H1 (cell line): ENCODE data around the gene COMMD2. TPM values are rescaled to one million over a fixed set of nuclear protein-coding genes. Genes with fewer than 3 reads are reported as not detected.

Experiments
- CTCF ChIA-PET: fragments of 300-600 bp; sonication (Branson Sonifier 250); formaldehyde crosslinking; loops from one replicate; lab custom pipeline; 2021; ENCODE audit not compliant: partially characterized antibody; lab: Charles Lee
- POLR2A ChIA-PET: fragments of 300-600 bp; sonication (Branson Sonifier 250); formaldehyde crosslinking; loops from one replicate; lab custom pipeline; 2021; ENCODE audit warnings: inconsistent platforms; ENCODE audit not compliant: partially characterized antibody; lab: Charles Lee
- DNase-seq, 2 experiments: peaks; one replicate each; pipeline versions ENCODE4 v3.0.0 to v3.0.0-alpha.2; 2010 to 2022; ENCODE audit warnings: low spot score in 2 of 2, low read depth in 1 of 2, mixed read lengths in 1 of 2
- FAIRE-seq: peaks from 2 replicates; lab custom pipeline; 2011; peaks lifted over from hg19 to GRCh38; lab: Jason Lieb, UNC
- H2AFZ ChIP-seq: 2 replicates; pipeline ENCODE4 v1.8.1; 2012; ENCODE audit warnings: low read length, inconsistent platforms
- H2AK5ac ChIP-seq: 2 replicates; pipeline ENCODE4 v1.6.1; 2013; ENCODE audit warnings: low read depth, low read length
- H2BK120ac ChIP-seq: replicated peaks from 2 replicates; pipeline ENCODE3; 2013; ENCODE audit warnings: low read depth, low read length, inconsistent platforms
- H2BK12ac ChIP-seq: 2 replicates; pipeline ENCODE4 v1.6.1; 2013; ENCODE audit warnings: low read depth, low read length
- H2BK15ac ChIP-seq: 2 replicates; pipeline ENCODE4 v1.6.1; 2013; ENCODE audit warnings: low read length
- H2BK20ac ChIP-seq: 2 replicates; pipeline ENCODE4 v1.6.1; 2013; ENCODE audit warnings: low read length
- H2BK5ac ChIP-seq: 2 replicates; pipeline ENCODE4 v1.6.1; 2013; ENCODE audit warnings: low read depth, low read length
- H3K14ac ChIP-seq: 2 replicates; pipeline ENCODE4 v1.6.1; 2013; ENCODE audit warnings: inconsistent platforms; ENCODE audit not compliant: insufficient read length
- H3K18ac ChIP-seq: 2 replicates; pipeline ENCODE4 v1.6.1; 2013; ENCODE audit warnings: low read length; ENCODE audit errors: extremely low read depth
- H3K23ac ChIP-seq: 2 replicates; pipeline ENCODE4 v1.6.1; 2013; ENCODE audit warnings: inconsistent platforms; ENCODE audit not compliant: insufficient read length
- H3K23me2 ChIP-seq: 2 replicates; pipeline ENCODE4 v1.6.1; 2013; ENCODE audit warnings: low read depth, low read length
- H3K27ac ChIP-seq: 2 replicates; pipeline ENCODE4 v1.6.1; 2011; ENCODE audit warnings: low read depth, low read length, inconsistent platforms
- H3K27me3 ChIP-seq, 4 experiments: replicated peaks in 1 of 4; 1 replicate in 1 of 4; 2 replicates in 3 of 4; pipeline versions ENCODE4 v1.6.1 to v1.8.1; 2011 to 2013; ENCODE audit warnings: low read length in 3 of 4, mild to moderate bottlenecking in 3 of 4, inconsistent platforms in 2 of 4, mixed read lengths in 2 of 4, moderate library complexity in 1 of 4; ENCODE audit not compliant: control insufficient read depth in 3 of 4, insufficient read depth in 3 of 4; ENCODE audit errors: extremely low read depth in 1 of 4
- H3K36me3 ChIP-seq, 4 experiments: 2 replicates each; pipeline versions ENCODE4 v1.6.1 to v1.8.1; 2011 to 2013; ENCODE audit warnings: mild to moderate bottlenecking in 4 of 4, low read length in 3 of 4, moderate library complexity in 2 of 4, control low read depth in 1 of 4, inconsistent platforms in 1 of 4; ENCODE audit not compliant: insufficient read depth in 4 of 4, control insufficient read depth in 2 of 4
- H3K4ac ChIP-seq: replicated peaks from 2 replicates; pipeline ENCODE3; 2013; ENCODE audit warnings: low read length, low read depth, mixed read lengths, inconsistent platforms; ENCODE audit not compliant: insufficient read length
- H3K4me1 ChIP-seq, 4 experiments: replicated peaks in 1 of 4; 1 replicate in 1 of 4; 2 replicates in 3 of 4; pipeline versions ENCODE4 v1.6.1 to v1.8.1; 2011 to 2013; ENCODE audit warnings: low read length in 3 of 4, inconsistent platforms in 2 of 4, mixed read lengths in 1 of 4; ENCODE audit not compliant: insufficient read depth in 4 of 4, control insufficient read depth in 3 of 4
- H3K4me2 ChIP-seq, 2 experiments: 2 replicates each; pipeline versions ENCODE4 v1.6.1 to v1.8.1; 2011 to 2013; ENCODE audit warnings: low read depth in 2 of 2, low read length in 2 of 2, control low read depth in 1 of 2, inconsistent platforms in 1 of 2, mild to moderate bottlenecking in 1 of 2; ENCODE audit not compliant: insufficient read depth in 1 of 2
- H3K4me3 ChIP-seq, 4 experiments: fragments of 200-600, 300-600 bp in 1 of 4; sonication (generic), shearing (Covaris generic), sonication (Bioruptor Twin) in 1 of 4; 2 replicates each; pipeline versions ENCODE4 v1.5.1 to v1.8.1; 2011 to 2016; ENCODE audit warnings: low read length in 4 of 4, low read depth in 3 of 4, control low read depth in 2 of 4, inconsistent platforms in 2 of 4, mild to moderate bottlenecking in 2 of 4, mixed read lengths in 1 of 4, moderate library complexity in 1 of 4; ENCODE audit not compliant: insufficient read depth in 2 of 4; ENCODE audit errors: extremely low read depth in 1 of 4
- H3K56ac ChIP-seq: replicated peaks from 2 replicates; pipeline ENCODE3; 2013; ENCODE audit warnings: low read depth, mild to moderate bottlenecking, mixed read lengths, low read length, inconsistent platforms; ENCODE audit not compliant: insufficient read length
- H3K79me1 ChIP-seq: 2 replicates; pipeline ENCODE4 v1.6.1; 2013; ENCODE audit warnings: low read depth, low read length, control low read depth
- H3K79me2 ChIP-seq, 2 experiments: 2 replicates each; pipeline versions ENCODE4 v1.6.1 to v1.8.1; 2012 to 2013; ENCODE audit warnings: low read length in 2 of 2, mild to moderate bottlenecking in 2 of 2, inconsistent platforms in 1 of 2; ENCODE audit not compliant: insufficient read depth in 2 of 2, control insufficient read depth in 1 of 2
- H3K9ac ChIP-seq, 4 experiments: replicated peaks in 1 of 4; 1 replicate in 1 of 4; 2 replicates in 3 of 4; pipeline versions ENCODE4 v1.6.1 to v1.8.1; 2011 to 2013; ENCODE audit warnings: low read depth in 3 of 4, low read length in 3 of 4, control low read depth in 2 of 4, mild to moderate bottlenecking in 2 of 4, moderate library complexity in 2 of 4, inconsistent platforms in 1 of 4; ENCODE audit errors: extremely low read depth in 1 of 4
- H3K9me3 ChIP-seq, 2 experiments: 2 replicates each; pipeline versions ENCODE4 v1.6.1 to v1.8.1; 2012 to 2013; ENCODE audit warnings: mild to moderate bottlenecking in 2 of 2, moderate library complexity in 2 of 2, control low read depth in 1 of 2, inconsistent platforms in 1 of 2, low read depth in 1 of 2, low read length in 1 of 2, mixed read lengths in 1 of 2; ENCODE audit not compliant: insufficient read depth in 2 of 2
- H4K20me1 ChIP-seq, 2 experiments: replicated peaks in 1 of 2; 2 replicates each; pipeline versions ENCODE3 to v1.8.1; 2011 to 2013; ENCODE audit warnings: inconsistent platforms in 2 of 2, low read length in 2 of 2, mild to moderate bottlenecking in 1 of 2; ENCODE audit not compliant: insufficient read depth in 2 of 2, control insufficient read depth in 1 of 2
- H4K5ac ChIP-seq: 2 replicates; pipeline ENCODE4 v1.6.1; 2013; ENCODE audit warnings: low read length, low read depth, mixed read lengths, inconsistent platforms; ENCODE audit not compliant: insufficient read length
- H4K8ac ChIP-seq: 2 replicates; pipeline ENCODE4 v1.8.0; 2013; ENCODE audit warnings: mild to moderate bottlenecking, moderate library complexity, low read length, inconsistent platforms; ENCODE audit not compliant: insufficient read depth; ENCODE audit errors: extremely low read depth
- H4K91ac ChIP-seq: replicated peaks from 2 replicates; pipeline ENCODE3; 2013; ENCODE audit warnings: low read length, mixed read lengths, inconsistent platforms; ENCODE audit not compliant: insufficient read length
- BCL11A ChIP-seq, 2 experiments: IDR thresholded peaks; one replicate each; pipeline ENCODE4 v1.6.1; 2011; ENCODE audit warnings: low read depth in 2 of 2, low read length in 2 of 2, mild to moderate bottlenecking in 2 of 2
- CREB1 ChIP-seq: IDR thresholded peaks from 2 replicates; pipeline ENCODE4 v1.6.1; 2012; ENCODE audit warnings: inconsistent platforms
- MAX ChIP-seq: IDR thresholded peaks from 2 replicates; pipeline ENCODE4 v1.6.1; 2012; ENCODE audit warnings: inconsistent platforms
- RBBP5 ChIP-seq: IDR thresholded peaks from 2 replicates; pipeline ENCODE4 v1.7.1; 2012; ENCODE audit warnings: low read depth, mild to moderate bottlenecking, inconsistent platforms, low read length, moderate library complexity, borderline replicate concordance
- SP4 ChIP-seq: IDR thresholded peaks from 2 replicates; pipeline ENCODE4 v1.6.1; 2012; ENCODE audit warnings: low read length, inconsistent platforms
- TAF7 ChIP-seq: optimal IDR thresholded peaks from 2 replicates; pipeline ENCODE3; 2011; ENCODE audit warnings: low read depth, mild to moderate bottlenecking, inconsistent platforms, low read length, moderate library complexity, borderline replicate concordance
- YY1 ChIP-seq: IDR thresholded peaks from 2 replicates; pipeline ENCODE4 v1.6.1; 2011; ENCODE audit warnings: low read depth, mild to moderate bottlenecking, low read length
- ZNF274 ChIP-seq: IDR thresholded peaks from 2 replicates; pipeline ENCODE4 v1.7.0; 2012; ENCODE audit warnings: low read length, borderline replicate concordance; ENCODE audit errors: extremely low read depth
- WGBS, 2 experiments: shearing (Covaris generic) in 1 of 2; methylation state at CpG; one replicate each; pipeline versions ENCODE4 v1.1.6 to v1.1.7; 2013 to 2015; ENCODE audit warnings: low lambda C conversion rate in 2 of 2, mixed read lengths in 2 of 2, inconsistent platforms in 1 of 2, low coverage in 1 of 2, missing lambda C conversion rate in 1 of 2; ENCODE audit not compliant: insufficient replicate concordance in 2 of 2, insufficient coverage in 1 of 2, insufficient read length in 1 of 2; ENCODE audit errors: extremely low coverage in 1 of 2, missing lambda C conversion rate in 1 of 2; 5-methylcytosine and 5-hydroxymethylcytosine counted together
- long read RNA-seq, 2 experiments: library from RNA in 1 of 2; library from capped mRNA in 1 of 2; stranded (forward); transcript quantifications; one replicate each; pipeline ENCODE4 v2.0.0, GENCODE V29; 2021; ENCODE audit warnings: inconsistent platforms in 1 of 2
- polyA minus RNA-seq, 3 experiments: library from RNA; depleted of rRNA, polyadenylated mRNA; stranded (reverse); fragments of >200 nt; gene quantifications; 1 replicate in 2 of 3; 2 replicates in 1 of 3; pipeline ENCODE4 v1.2.3, GENCODE V29; 2011
- polyA plus RNA-seq, 7 experiments: library from polyadenylated mRNA; depleted of rRNA in 3 of 7; stranded (reverse) in 5 of 7; unstranded in 2 of 7; fragments of >200 nt in 5 of 7; fragments of 200-250 nt in 2 of 7; gene quantifications; 1 replicate in 5 of 7; 2 replicates in 1 of 7; 4 replicates in 1 of 7; pipeline versions ENCODE4 v1.2.1 to v1.2.3, GENCODE V29; 2011 to 2013; ENCODE audit warnings: missing spikeins in 2 of 7, mixed read lengths in 2 of 7
- total RNA-seq: library from RNA; stranded (reverse); fragmentation: NEBNext Ultra II Directional; extraction: Animal tissue kit (Norgen Biotek cat#: 25700); gene quantifications from 2 replicates; pipeline ENCODE4 v1.2.1, GENCODE V29; 2021

Gene COMMD2
- total RNA-seq (51.6 and 57.2 TPM in 2 replicates), polyA plus RNA-seq (2011; rRNA removed) (12.1 and 20.2 TPM in 2 replicates), polyA minus RNA-seq (2011; rRNA and poly(A)+ RNA removed) (23.8 and 53.1 TPM in 2 replicates)
- 31.2 TPM for polyA plus RNA-seq (2011; cell fraction: cytosol; rRNA removed)
- polyA plus RNA-seq (2011; cell fraction: nucleus; rRNA removed): 13.4 TPM
- 29.5 to 50.7 TPM (median 35.3 TPM) in 4 replicates for polyA plus RNA-seq (2012, experiment 1 of 2)
- polyA plus RNA-seq (2012, experiment 2 of 2): 5.6 TPM
- polyA plus RNA-seq (2013, experiment 1 of 2): 29.8 TPM
- 27.4 TPM for polyA plus RNA-seq (2013, experiment 2 of 2)
- polyA minus RNA-seq (2011; cell fraction: cytosol; rRNA and poly(A)+ RNA removed): 9.4 TPM
- polyA minus RNA-seq (2011; cell fraction: nucleus; rRNA and poly(A)+ RNA removed): 19.4 TPM
- long read RNA-seq, experiment 1, transcript COMMD2-203 (5 exons, 3,706 nt): major isoform, 23 of 44 reads
- long read RNA-seq, experiment 1, partial matches to known transcripts: 2 of 44 reads
- long read RNA-seq, experiment 1, other reads (novel, unspliced or antisense): 17 of 44 reads
- long read RNA-seq, experiment 2, transcript COMMD2-203 (5 exons, 3,706 nt): major isoform, 92 of 109 reads
- long read RNA-seq, experiment 2, partial matches to known transcripts: 0 of 109 reads
- long read RNA-seq, experiment 2, other reads (novel, unspliced or antisense): 10 of 109 reads

GRCh38 chr3:149752051-149752787 is at the start of gene COMMD2:
COMMD2 (minus strand) TSS chr3:149752489; CDS start chr3:149752444, 45 bp downstream.
- peak within 1 kb of the TSS; percentile 81 to 91 (median 86) for H3K9ac ChIP-seq
- no peak for FAIRE-seq
- H3K4me1 ChIP-seq: no peaks in the 10 kb centered on the region; a peak in 2 of 7 replicates
- TF ChIP-seq MAX (peak; percentile 71), BCL11A (IDR thresholded peaks at IDR 0.05; ENCODE audit: low read depth in 2 of 2, low read length in 2 of 2) (no peak), RBBP5 (peak; percentile 97), ZNF274 (no peak), YY1 (peak; percentile 73; the same call in 1 of the 2 replicates), SP4 (peak; percentile 87; the same call in 1 of the 2 replicates), TAF7 (peak; percentile 81), CREB1 (peak; percentile 87)

More at GRCh38 chr3:149752051-149752787, at the start of gene COMMD2:
- Histone ChIP-seq H2BK12ac (peak within 1 kb of the TSS; percentile 18; the same call in 1 of the 2 replicates), H2AK5ac (no peak within 1 kb of the TSS), H3K27me3 (no peaks in the 10 kb centered on the region), H3K23me2 (no peaks in the 10 kb centered on the region), H3K18ac (peak within 1 kb of the TSS; percentile 96), H3K79me2 (peaks cover 0 to 13% of the 10 kb centered on the region in 2 experiments; a peak in 2 of 4 replicates), H3K4ac (peak within 1 kb of the TSS; percentile 81), H3K27ac (peak within 1 kb of the TSS; percentile 80; the same call in 1 of the 2 replicates), H2BK5ac (peak within 1 kb of the TSS; percentile 84; the same call in 1 of the 2 replicates), H3K23ac (no peak within 1 kb of the TSS), H4K20me1 (no peaks in the 10 kb centered on the region), H3K79me1 (peaks cover 4% of the 10 kb centered on the region; the same call in 1 of the 2 replicates), H2BK20ac (no peak within 1 kb of the TSS), H2AFZ (peak within 1 kb of the TSS; percentile 82), H3K9me3 (no peaks in the 10 kb centered on the region), H4K91ac (peak within 1 kb of the TSS; percentile 67), H2BK15ac (no peak within 1 kb of the TSS), H3K36me3 (peaks cover 3 to 21% (median 11%) of the 10 kb centered on the region in 4 experiments; a peak in 6 of 8 replicates), H2BK120ac (no peak within 1 kb of the TSS), H3K14ac (no peak within 1 kb of the TSS), H4K5ac (peak within 1 kb of the TSS; percentile 93), H4K8ac (peak within 1 kb of the TSS; percentile 95), H3K4me2 (peak within 1 kb of the TSS; percentile 46 to 77), H3K4me3 (peak within 1 kb of the TSS; percentile 84 to 96 (median 94)), H3K56ac (peak within 1 kb of the TSS; percentile 80)
- 2% methylated on average over 52 of the region's 52 CpGs; no CpG with 5 or more reads in 1 of the 2 experiments for WGBS, 2 experiments
- POLR2A ChIA-PET: interaction anchor here (0.6 to 2.2 kb wide), 10 partner anchors 9 to 379 kb away, joined by 3 to 16 read pairs (median 4); partner anchors contain the start of gene WWTR1
- DNase-seq: peak; percentile 69 to 81
- CTCF ChIA-PET: interaction anchor here (0.6 to 3.1 kb wide), 18 partner anchors 11 to 262 kb away, joined by 3 to 23 read pairs (median 4); no protein-coding TSS in a partner anchor
